Subcutaneous adipose tissue (tissue), 4 donors: ENCODE data around the gene CRTC1. TPM values are rescaled to one million over a fixed set of nuclear protein-coding genes. Genes with fewer than 3 reads are reported as not detected.

Source experiments
- total RNA-seq, 4 donors: library from RNA; depleted of rRNA; stranded (reverse); fragments of >200 nt; gene quantifications; one replicate each; pipeline ENCODE4 v1.1.0, GENCODE V29; 2016
- TF ChIP-seq, protein P1 (sequence below): fragments of 450-650 bp; IDR thresholded peaks from one replicate; pipeline ENCODE4 v1.5.1; 2016; ENCODE audit warnings: low read depth, mild to moderate bottlenecking, control low read depth, antibody characterized with exemption, moderate library complexity

Gene CRTC1
- 1 to 10 TPM; 2.0 to 8.3 (median 3.9) TPM for total RNA-seq

- TF ChIP-seq, protein P1, sequence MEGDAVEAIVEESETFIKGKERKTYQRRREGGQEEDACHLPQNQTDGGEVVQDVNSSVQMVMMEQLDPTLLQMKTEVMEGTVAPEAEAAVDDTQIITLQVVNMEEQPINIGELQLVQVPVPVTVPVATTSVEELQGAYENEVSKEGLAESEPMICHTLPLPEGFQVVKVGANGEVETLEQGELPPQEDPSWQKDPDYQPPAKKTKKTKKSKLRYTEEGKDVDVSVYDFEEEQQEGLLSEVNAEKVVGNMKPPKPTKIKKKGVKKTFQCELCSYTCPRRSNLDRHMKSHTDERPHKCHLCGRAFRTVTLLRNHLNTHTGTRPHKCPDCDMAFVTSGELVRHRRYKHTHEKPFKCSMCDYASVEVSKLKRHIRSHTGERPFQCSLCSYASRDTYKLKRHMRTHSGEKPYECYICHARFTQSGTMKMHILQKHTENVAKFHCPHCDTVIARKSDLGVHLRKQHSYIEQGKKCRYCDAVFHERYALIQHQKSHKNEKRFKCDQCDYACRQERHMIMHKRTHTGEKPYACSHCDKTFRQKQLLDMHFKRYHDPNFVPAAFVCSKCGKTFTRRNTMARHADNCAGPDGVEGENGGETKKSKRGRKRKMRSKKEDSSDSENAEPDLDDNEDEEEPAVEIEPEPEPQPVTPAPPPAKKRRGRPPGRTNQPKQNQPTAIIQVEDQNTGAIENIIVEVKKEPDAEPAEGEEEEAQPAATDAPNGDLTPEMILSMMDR = no peak
Measured at GRCh38 chr19:18683109-18683957, at the start of gene CRTC1. CRTC1 (plus strand) TSS chr19:18683680; CDS start chr19:18683703, 23 bp downstream.

- TF ChIP-seq, protein P1 = no peak
Measured at GRCh38 chr19:18634612-18635297, 48.7 kb upstream of the CRTC1 start.

- TF ChIP-seq, protein P1 = no peak
Measured at GRCh38 chr19:18635831-18636182, 47.7 kb upstream of the CRTC1 start.

DNA sequence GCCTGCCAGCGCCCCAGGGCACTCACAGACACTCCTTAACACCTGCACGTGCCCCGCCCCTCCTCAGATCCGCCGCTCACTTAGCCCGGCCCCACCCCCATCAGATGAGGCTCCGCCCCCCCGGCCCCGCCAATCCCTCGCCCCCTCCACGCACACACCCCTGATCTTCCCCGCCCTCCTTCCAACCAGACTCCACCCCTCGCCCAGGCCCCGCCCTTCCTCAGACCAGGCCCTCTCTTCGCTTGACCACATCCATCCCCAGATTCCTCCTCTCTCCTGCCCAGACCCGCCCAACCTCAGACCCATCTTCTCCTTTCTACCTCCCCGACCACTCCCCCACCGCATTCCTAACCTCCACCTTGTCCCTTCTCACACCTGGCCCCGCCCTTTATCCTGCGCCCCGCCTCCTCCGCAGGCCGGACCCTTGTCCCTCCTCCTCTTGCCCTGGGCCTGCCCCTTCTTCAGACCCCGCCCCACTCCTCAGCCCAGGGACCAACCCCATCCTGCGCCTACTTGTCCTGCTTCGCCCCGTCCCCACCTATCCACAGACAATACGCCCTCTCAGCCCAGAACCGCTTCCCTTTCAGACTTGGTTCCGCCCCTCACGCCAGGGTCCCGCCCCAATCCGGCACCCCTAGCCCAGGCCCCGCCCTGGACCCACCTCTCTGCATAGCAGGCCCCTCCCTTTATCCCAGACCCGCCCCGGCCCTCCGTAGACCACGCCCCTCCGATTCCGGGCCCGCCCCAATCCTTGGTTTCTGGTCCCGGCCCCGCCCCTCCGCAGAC lies 47.1 kb upstream of the CRTC1 start:
- TF ChIP-seq, protein P1 = no peak

GRCh38 chr19:18636969-18637629 lies 46.4 kb upstream of the CRTC1 start, which contains the start of gene KLHL26:
KLHL26 (plus strand) TSS chr19:18637028; CDS start chr19:18637055, 27 bp downstream.
- TF ChIP-seq, protein P1 = no peak

DNA sequence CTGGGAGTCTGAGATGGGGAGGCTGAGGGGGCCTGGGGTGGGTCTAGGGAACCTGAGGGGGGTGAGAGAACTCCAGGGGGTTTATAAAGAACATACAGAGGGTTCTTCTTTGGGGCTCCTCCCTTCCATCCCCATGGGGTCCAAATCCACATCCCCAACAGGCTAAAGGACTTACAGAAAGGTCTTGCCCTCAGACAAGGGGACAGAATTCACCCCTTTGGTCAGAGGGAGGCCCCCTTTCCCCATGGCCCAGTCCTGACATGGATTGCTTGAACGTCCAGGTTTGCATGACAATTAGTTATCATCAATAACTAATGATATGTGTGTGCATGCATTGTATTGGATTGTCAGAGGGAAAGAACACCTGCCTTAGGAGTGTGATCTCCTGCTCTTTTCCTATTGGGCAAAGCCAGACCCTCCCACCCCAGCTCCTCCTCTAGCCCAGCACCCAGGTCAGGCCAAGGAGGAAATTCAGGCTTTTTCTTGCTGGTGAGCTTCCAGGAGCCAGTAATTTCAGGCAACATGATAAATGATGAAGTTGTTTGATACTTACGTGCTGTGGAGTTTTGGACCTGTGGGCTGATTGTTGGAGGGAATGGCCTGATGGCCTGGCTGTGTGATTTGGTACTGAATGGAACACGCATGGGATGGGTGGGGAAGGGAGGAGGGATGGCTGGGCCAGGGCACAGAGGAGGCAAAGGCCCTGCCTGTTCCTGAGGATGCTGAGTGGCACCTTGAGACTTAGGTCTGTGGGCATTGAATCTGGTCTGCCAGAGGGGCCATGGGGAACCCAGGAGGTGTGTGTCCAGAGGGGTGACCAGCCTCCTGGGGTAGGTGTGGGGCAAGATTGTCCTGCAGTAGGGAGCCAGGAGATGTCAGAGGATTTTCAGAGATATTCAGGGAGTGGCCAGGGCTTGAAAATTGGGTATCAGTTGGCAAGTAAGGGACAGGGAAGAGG lies 45.5 kb upstream of the CRTC1 start:
- TF ChIP-seq, protein P1 = no peak
